Measurements from ENCODE around the gene INPP4B. TPM values are rescaled to one million over a fixed set of nuclear protein-coding genes. Genes with fewer than 3 reads are reported as not detected.

The INPP4B gene
- total and polyA plus RNA-seq, 2 experiments from 2014 or later = 20.3 to 27.5 TPM

- Histone ChIP-seq H2AFZ (peak overlapping the region; percentile 97), H4K20me1 (ENCODE audit: insufficient read depth) (no peaks in the 10 kb centered on the region), H3K4me1 (ENCODE audit: insufficient read depth) (peaks cover 27% of the 10 kb centered on the region), H3K9ac (peak overlapping the region; percentile 82), H3K36me3 (ENCODE audit: low read depth) (no peaks in the 10 kb centered on the region), H3K9me3 (ENCODE audit: low read depth) (no peaks in the 10 kb centered on the region), H3K4me2 (ENCODE audit: unreplicated experiment) (peak overlapping the region; percentile 92), H3K27me3 (replicated peaks; ENCODE audit: insufficient read depth) (no peaks in the 10 kb centered on the region), H3K79me2 (ENCODE audit: insufficient read depth) (peaks cover 38% of the 10 kb centered on the region), H3K27ac (no peak overlapping the region), H3K9me2 (ENCODE audit: insufficient read depth) (no peaks in the 10 kb centered on the region), H3F3A (ENCODE audit: insufficient read depth) (no peaks in the 10 kb centered on the region), H3K4me3 (peak overlapping the region; percentile 80)
- WGBS, 2 experiments (ENCODE audit: low coverage in 1 of 2, low lambda C conversion rate in 2 of 2, missing lambda C conversion rate in 2 of 2) = 10 to 11% methylated on average over 45 to 48 of the region's 50 CpGs
- TF ChIP-seq EZH2phosphoT487 (IDR thresholded peaks at IDR 0.05; ENCODE audit: insufficient read depth, low read depth) (no peak), EZH2 (IDR thresholded peaks at IDR 0.05; ENCODE audit: insufficient read depth, poor library complexity, severe bottlenecking) (no peak)
- in situ Hi-C loops (cut with MboI) = loop anchor here (10.0 to 25.0 kb wide), 4 partner anchors 492 to 1685 kb away; no protein-coding TSS in a partner anchor
- DNase-seq = peak; percentile 39
Measured at GRCh38 chr4:142846729-142847596, 862 bp upstream of the INPP4B start.

DNA sequence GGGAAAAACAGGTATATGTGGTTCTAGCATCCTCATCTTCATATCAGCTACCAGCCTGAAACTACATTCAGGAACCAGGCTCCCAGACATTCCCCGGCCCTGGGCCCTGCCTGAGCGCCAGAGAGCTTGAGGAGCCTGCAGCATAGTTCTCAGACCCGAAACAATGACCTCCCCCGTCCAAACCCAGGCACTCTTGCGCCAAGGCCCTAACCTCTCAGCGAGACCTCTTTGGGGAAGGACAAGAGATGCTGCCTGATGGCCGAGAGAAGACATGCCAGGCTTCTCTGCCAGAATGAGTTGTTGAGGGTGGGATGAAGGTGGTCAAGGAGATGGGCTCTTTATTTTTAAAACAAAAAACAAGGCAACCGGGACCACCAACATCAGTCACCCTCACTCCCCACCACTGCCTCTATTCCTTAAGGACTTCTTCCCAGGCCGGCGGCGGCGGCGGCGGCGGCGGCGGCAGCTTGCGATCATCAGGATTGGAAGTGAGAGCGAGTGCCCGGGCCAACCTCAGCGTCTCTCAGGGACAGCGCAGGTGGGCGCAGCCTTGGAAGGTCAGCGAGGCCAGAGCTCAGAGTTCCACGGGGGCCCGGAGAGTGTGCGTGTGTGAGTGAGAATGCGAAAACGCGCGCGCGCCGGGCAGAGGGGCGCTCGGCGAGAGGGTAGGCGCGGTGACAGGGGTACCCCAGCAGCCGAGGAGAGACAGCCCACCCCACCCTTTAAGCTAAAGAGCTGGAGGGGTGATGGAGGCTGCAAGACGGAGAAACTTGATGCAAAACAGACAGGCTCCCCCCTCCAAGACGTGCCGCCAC lies 601 bp downstream of the INPP4B start:
- Histone ChIP-seq H3K4me3 (peak overlapping the region; percentile 80), H3F3A (ENCODE audit: insufficient read depth) (no peaks in the 10 kb centered on the region), H3K27me3 (replicated peaks; ENCODE audit: insufficient read depth) (no peaks in the 10 kb centered on the region), H3K9me3 (ENCODE audit: low read depth) (no peaks in the 10 kb centered on the region), H3K36me3 (ENCODE audit: low read depth) (no peaks in the 10 kb centered on the region), H3K9me2 (ENCODE audit: insufficient read depth) (no peaks in the 10 kb centered on the region), H3K4me1 (ENCODE audit: insufficient read depth) (peaks cover 35% of the 10 kb centered on the region), H3K4me2 (ENCODE audit: unreplicated experiment) (peak overlapping the region; percentile 92), H3K9ac (peak overlapping the region; percentile 82), H2AFZ (peak overlapping the region; percentile 97), H4K20me1 (ENCODE audit: insufficient read depth) (no peaks in the 10 kb centered on the region), H3K27ac (no peak overlapping the region), H3K79me2 (ENCODE audit: insufficient read depth) (peaks cover 50% of the 10 kb centered on the region)
- DNase-seq = peak; percentile 56
- in situ Hi-C loops (cut with MboI) = loop anchor here (10.0 to 25.0 kb wide), 4 partner anchors 491 to 1683 kb away; no protein-coding TSS in a partner anchor
- 15 to 16% methylated on average over 39 to 43 of the region's 43 CpGs for WGBS, 2 experiments (ENCODE audit: low coverage in 1 of 2, low lambda C conversion rate in 2 of 2, missing lambda C conversion rate in 2 of 2)
- no peak for TF ChIP-seq EZH2 (IDR thresholded peaks at IDR 0.05; ENCODE audit: insufficient read depth, poor library complexity, severe bottlenecking)
- TF ChIP-seq EZH2phosphoT487 (IDR thresholded peaks at IDR 0.05; ENCODE audit: insufficient read depth, low read depth) = no peak

- 94 to 100% methylated on average over 1 of the region's 1 CpG for WGBS, 2 experiments (ENCODE audit: low coverage in 1 of 2, low lambda C conversion rate in 2 of 2, missing lambda C conversion rate in 2 of 2)
- peak overlapping the region; percentile 80 for H3K4me3 ChIP-seq
- H4K20me1 ChIP-seq (ENCODE audit: insufficient read depth) = no peaks in the 10 kb centered on the region
- H3K27ac ChIP-seq = no peak overlapping the region
- peaks cover 56% of the 10 kb centered on the region for H3K79me2 ChIP-seq (ENCODE audit: insufficient read depth)
- peaks cover 35% of the 10 kb centered on the region for H3K4me1 ChIP-seq (ENCODE audit: insufficient read depth)
- H3K9me3 ChIP-seq (ENCODE audit: low read depth) = no peaks in the 10 kb centered on the region
- H3K4me2 ChIP-seq (ENCODE audit: unreplicated experiment) = peak overlapping the region; percentile 92
- TF ChIP-seq EZH2phosphoT487 (IDR thresholded peaks at IDR 0.05; ENCODE audit: insufficient read depth, low read depth) (no peak), EZH2 (IDR thresholded peaks at IDR 0.05; ENCODE audit: insufficient read depth, poor library complexity, severe bottlenecking) (no peak)
- H3K9ac ChIP-seq = peak overlapping the region; percentile 82
- no peaks in the 10 kb centered on the region for H3F3A ChIP-seq (ENCODE audit: insufficient read depth)
- DNase-seq = peak; percentile 4
- peak overlapping the region; percentile 97 for H2AFZ ChIP-seq
- in situ Hi-C loops (cut with MboI) = loop anchor here (10.0 to 25.0 kb wide), 4 partner anchors 490 to 1682 kb away; no protein-coding TSS in a partner anchor
- H3K27me3 ChIP-seq (replicated peaks; ENCODE audit: insufficient read depth) = no peaks in the 10 kb centered on the region
- H3K9me2 ChIP-seq (ENCODE audit: insufficient read depth) = no peaks in the 10 kb centered on the region
- no peaks in the 10 kb centered on the region for H3K36me3 ChIP-seq (ENCODE audit: low read depth)
Measured at GRCh38 chr4:142844782-142845181, 1.3 kb downstream of the INPP4B start.

DNA sequence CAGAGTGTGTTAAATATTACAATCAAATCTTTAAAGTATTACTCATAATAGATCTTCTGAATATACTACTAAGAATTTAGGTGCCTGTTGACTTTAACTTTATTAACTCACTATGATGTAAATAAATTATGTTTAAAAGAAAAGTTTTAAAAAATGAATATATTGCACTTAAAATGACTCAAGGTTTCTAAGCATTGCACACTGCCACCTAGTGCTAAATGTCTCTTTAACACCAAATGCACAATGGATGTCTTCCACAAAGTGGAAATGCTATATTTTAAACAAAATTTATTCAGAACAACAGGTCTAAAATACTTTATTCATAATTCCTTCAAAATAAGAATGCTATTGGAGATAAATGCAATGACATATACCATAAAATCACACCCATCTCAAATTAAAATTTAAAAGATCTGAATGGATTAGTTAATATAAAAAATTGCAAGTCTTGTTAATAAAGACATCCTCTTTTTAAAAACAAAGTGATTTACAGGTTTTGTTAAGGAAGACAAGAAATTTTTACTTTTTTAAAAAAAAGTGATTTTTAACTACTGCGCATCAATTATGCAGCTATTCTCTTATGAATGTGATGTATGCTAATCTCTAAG lies 5.5 kb downstream of the INPP4B start:
- H2AFZ ChIP-seq = peak overlapping the region; percentile 36
- H3K4me1 ChIP-seq (ENCODE audit: insufficient read depth) = peaks cover 44% of the 10 kb centered on the region
- H3K36me3 ChIP-seq (ENCODE audit: low read depth) = no peaks in the 10 kb centered on the region
- TF ChIP-seq EZH2phosphoT487 (IDR thresholded peaks at IDR 0.05; ENCODE audit: insufficient read depth, low read depth) (no peak), EZH2 (IDR thresholded peaks at IDR 0.05; ENCODE audit: insufficient read depth, poor library complexity, severe bottlenecking) (no peak)
- H3K79me2 ChIP-seq (ENCODE audit: insufficient read depth) = peaks cover 76% of the 10 kb centered on the region
- no peaks in the 10 kb centered on the region for H3K9me2 ChIP-seq (ENCODE audit: insufficient read depth)
- in situ Hi-C loops (cut with MboI) = loop anchor here (10.0 to 25.0 kb wide), 4 partner anchors 486 to 1678 kb away; no protein-coding TSS in a partner anchor
- H3K4me2 ChIP-seq (ENCODE audit: unreplicated experiment) = no peak overlapping the region
- DNase-seq = peak; percentile 75
- H3K4me3 ChIP-seq = no peak overlapping the region
- H3F3A ChIP-seq (ENCODE audit: insufficient read depth) = no peaks in the 10 kb centered on the region
- no peaks in the 10 kb centered on the region for H3K27me3 ChIP-seq (replicated peaks; ENCODE audit: insufficient read depth)
- no peak overlapping the region for H3K27ac ChIP-seq
- H3K9ac ChIP-seq = no peak overlapping the region
- H4K20me1 ChIP-seq (ENCODE audit: insufficient read depth) = no peaks in the 10 kb centered on the region
- no peaks in the 10 kb centered on the region for H3K9me3 ChIP-seq (ENCODE audit: low read depth)
- 93 to 100% methylated on average over 1 of the region's 1 CpG for WGBS, 2 experiments (ENCODE audit: low coverage in 1 of 2, low lambda C conversion rate in 2 of 2, missing lambda C conversion rate in 2 of 2)

Measured in GM23248 (cell line).